Measurements from ENCODE around the gene HDAC4.

- TF ChIP-seq CTCF (IDR thresholded peaks at IDR 0.05; ENCODE audit: insufficient read depth, low read depth, low read length): no peak
- TF ChIP-seq EZH2 (IDR thresholded peaks at IDR 0.05; ENCODE audit: insufficient read depth, low read length): no peak
Observed at GRCh38 chr2:239322416-239323086, 78.3 kb downstream of the HDAC4 start.
